ENCODE measurements around the gene CELF4. TPM values are rescaled to one million over a fixed set of nuclear protein-coding genes. Genes with fewer than 3 reads are reported as not detected.

The CELF4 gene
- polyA plus RNA-seq, 1 experiment = not detected

GRCh38 chr18:37567994-37568359 is 2.4 kb upstream of the CELF4 start:
- no peak for TF ChIP-seq CTCF (IDR thresholded peaks at IDR 0.05; ENCODE audit: low read depth, low read length)
- POLR2A ChIA-PET = no interaction called here
- Histone ChIP-seq H3K27me3 (ENCODE audit: control insufficient read depth, insufficient read depth, low read length) (peaks cover 54% of the 10 kb centered on the region), H3K9me3 (ENCODE audit: control insufficient read depth, insufficient read depth, low read length) (peaks cover 4% of the 10 kb centered on the region; the same call in 1 of the 2 replicates), H3K4me3 (ENCODE audit: low read depth, low read length) (no peak overlapping the region), H3K27ac (ENCODE audit: low read depth, low read length) (no peak overlapping the region)
- no peak for DNase-seq (ENCODE audit: low read depth, low spot score)
- CTCF ChIA-PET = no interaction called here

GRCh38 chr18:37567061-37567993 is 1.7 kb upstream of the CELF4 start:
- Histone ChIP-seq H3K9me3 (ENCODE audit: control insufficient read depth, insufficient read depth, low read length) (peaks cover 4% of the 10 kb centered on the region; the same call in 1 of the 2 replicates), H3K27me3 (ENCODE audit: control insufficient read depth, insufficient read depth, low read length) (peaks cover 54% of the 10 kb centered on the region), H3K27ac (ENCODE audit: low read depth, low read length) (no peak overlapping the region), H3K4me3 (ENCODE audit: low read depth, low read length) (peak overlapping the region; percentile 25; the same call in 1 of the 2 replicates)
- no peak for TF ChIP-seq CTCF (IDR thresholded peaks at IDR 0.05; ENCODE audit: low read depth, low read length)
- DNase-seq (ENCODE audit: low read depth, low spot score) = no peak
- ChIA-PET CTCF (no interaction called here), POLR2A (no interaction called here)

- Histone ChIP-seq H3K27ac (ENCODE audit: low read depth, low read length) (no peak overlapping the region), H3K9me3 (ENCODE audit: control insufficient read depth, insufficient read depth, low read length) (peaks cover 4% of the 10 kb centered on the region; the same call in 1 of the 2 replicates), H3K4me3 (ENCODE audit: low read depth, low read length) (peak overlapping the region; percentile 25; the same call in 1 of the 2 replicates), H3K27me3 (ENCODE audit: control insufficient read depth, insufficient read depth, low read length) (peaks cover 54% of the 10 kb centered on the region)
- no peak for DNase-seq (ENCODE audit: low read depth, low spot score)
- no peak for TF ChIP-seq CTCF (IDR thresholded peaks at IDR 0.05; ENCODE audit: low read depth, low read length)
- CTCF ChIA-PET = no interaction called here
- POLR2A ChIA-PET = no interaction called here
Observed at GRCh38 chr18:37566479-37567060, 972 bp upstream of the CELF4 start.

GRCh38 chr18:37565977-37566478 is 430 bp upstream of the CELF4 start:
- Histone ChIP-seq H3K4me3 (ENCODE audit: low read depth, low read length) (no peak overlapping the region), H3K27ac (ENCODE audit: low read depth, low read length) (no peak overlapping the region), H3K9me3 (ENCODE audit: control insufficient read depth, insufficient read depth, low read length) (peaks cover 4% of the 10 kb centered on the region; the same call in 1 of the 2 replicates), H3K27me3 (ENCODE audit: control insufficient read depth, insufficient read depth, low read length) (peaks cover 54% of the 10 kb centered on the region)
- TF ChIP-seq CTCF (IDR thresholded peaks at IDR 0.05; ENCODE audit: low read depth, low read length) = no peak
- ChIA-PET POLR2A (no interaction called here), CTCF (no interaction called here)
- DNase-seq (ENCODE audit: low read depth, low spot score) = no peak

GRCh38 chr18:37564711-37565100 is 892 bp downstream of the CELF4 start:
- ChIA-PET CTCF (no interaction called here), POLR2A (no interaction called here)
- DNase-seq (ENCODE audit: low read depth, low spot score) = no peak
- no peak for TF ChIP-seq CTCF (IDR thresholded peaks at IDR 0.05; ENCODE audit: low read depth, low read length)
- Histone ChIP-seq H3K4me3 (ENCODE audit: low read depth, low read length) (no peak overlapping the region), H3K27ac (ENCODE audit: low read depth, low read length) (no peak overlapping the region), H3K27me3 (ENCODE audit: control insufficient read depth, insufficient read depth, low read length) (peaks cover 54% of the 10 kb centered on the region), H3K9me3 (ENCODE audit: control insufficient read depth, insufficient read depth, low read length) (peaks cover 4% of the 10 kb centered on the region; the same call in 1 of the 2 replicates)

All from AG04450 (cell line).